GM21360 (cell line): Measurements from ENCODE around the gene TPK1.
A peak's percentile ranks its signal among the peaks of the same experiment; 100 is the strongest.
"Not testable (repeated sequence)": the region's sequence is repeated elsewhere in the genome, so short reads cannot be mapped to it uniquely, and the experiment has no call there.

Experiments
- ATAC-seq: cut with Tn5 transposase; IDR thresholded peaks from one replicate; pipeline ENCODE4 v1.9.1; 2021; ENCODE audit warnings: mild to moderate bottlenecking, moderate library complexity; ENCODE audit not compliant: unreplicated experiment

TPK1 gene

GRCh38 chr7:144780071-144780608, 55.7 kb downstream of the TPK1 start:
- no peak for ATAC-seq

DNA sequence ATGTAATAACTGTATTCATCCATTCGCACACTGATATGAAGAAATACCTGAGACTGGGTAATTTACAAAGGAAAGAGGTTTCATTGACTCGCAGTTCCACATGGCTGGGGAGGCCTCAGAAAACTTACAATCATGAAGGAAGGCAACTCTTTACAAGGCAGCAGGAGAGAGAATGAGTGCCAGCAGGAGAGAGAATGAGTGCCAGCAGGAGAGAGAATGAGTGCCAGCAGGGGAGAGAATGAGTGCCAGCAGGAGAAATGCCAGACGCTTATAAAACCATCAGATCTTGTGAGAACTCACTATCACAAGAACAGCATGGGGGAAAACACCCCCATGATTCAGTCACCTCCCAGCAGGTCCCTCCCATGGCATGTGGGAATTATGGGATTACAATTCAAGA, 58.0 kb downstream of the TPK1 start:
- not testable (repeated sequence) for ATAC-seq

GRCh38 chr7:144777005-144777839, 58.6 kb downstream of the TPK1 start:
- no peak for ATAC-seq

DNA sequence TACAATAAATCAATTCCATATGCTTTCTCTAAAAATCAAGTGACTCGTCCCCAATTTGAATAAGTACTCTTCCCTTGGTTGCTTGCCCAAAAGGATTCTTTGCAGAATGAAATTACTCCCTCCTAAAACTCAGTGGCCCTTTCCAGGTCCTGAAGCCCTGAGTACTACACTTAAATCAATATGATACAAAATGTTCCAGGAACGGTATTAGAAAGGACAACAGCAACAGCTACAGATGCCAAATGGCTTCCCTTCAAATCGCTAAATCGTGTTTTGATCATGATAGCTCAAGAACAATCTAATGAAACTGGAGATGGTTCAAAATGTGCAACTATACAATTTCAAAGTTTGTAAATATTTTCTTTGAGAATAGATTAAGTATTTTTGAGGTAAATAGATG, 59.4 kb downstream of the TPK1 start:
- ATAC-seq, result no peak

DNA sequence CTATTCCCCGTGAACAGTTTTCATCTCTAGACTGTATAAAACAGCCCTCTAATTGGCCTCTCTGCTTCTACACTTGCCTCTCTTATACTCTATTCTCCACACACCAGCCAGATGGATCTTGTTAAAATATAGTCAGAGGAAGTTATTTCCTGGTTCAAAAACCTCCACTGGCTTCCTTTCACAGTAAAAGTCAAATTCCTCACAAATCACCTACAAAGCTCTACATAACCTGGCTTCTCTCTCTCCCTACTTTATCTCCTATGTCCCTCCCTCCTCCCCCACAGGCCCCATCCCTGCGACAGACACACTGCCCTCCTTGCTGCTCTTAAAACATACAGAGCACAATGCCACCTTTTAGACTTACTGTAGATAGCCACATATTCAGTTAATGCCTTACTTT, 60.1 kb downstream of the TPK1 start:
- no peak for ATAC-seq

DNA sequence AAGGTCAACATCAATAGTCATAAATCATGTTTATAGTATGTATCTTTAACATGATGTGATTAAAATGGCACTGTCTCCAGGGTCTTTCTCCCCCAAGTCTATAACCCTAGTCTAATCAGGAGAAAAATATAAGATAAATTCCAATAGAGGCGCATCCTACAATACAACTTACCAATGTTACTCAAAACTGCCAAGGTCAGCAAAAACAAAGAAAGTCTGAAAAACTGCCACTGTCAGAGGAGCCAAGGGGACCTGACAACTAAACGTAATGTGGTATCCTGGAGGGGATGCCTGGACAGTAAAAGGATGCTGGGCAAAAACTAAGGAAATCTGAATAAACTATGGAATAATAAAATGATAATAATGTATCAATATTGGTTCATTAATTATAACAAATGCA, 63.9 kb downstream of the TPK1 start:
- ATAC-seq, result no peak

GRCh38 chr7:144771174-144771573, 64.7 kb downstream of the TPK1 start:
- no peak for ATAC-seq

GRCh38 chr7:144769352-144769751, 66.5 kb downstream of the TPK1 start:
- no peak for ATAC-seq

DNA sequence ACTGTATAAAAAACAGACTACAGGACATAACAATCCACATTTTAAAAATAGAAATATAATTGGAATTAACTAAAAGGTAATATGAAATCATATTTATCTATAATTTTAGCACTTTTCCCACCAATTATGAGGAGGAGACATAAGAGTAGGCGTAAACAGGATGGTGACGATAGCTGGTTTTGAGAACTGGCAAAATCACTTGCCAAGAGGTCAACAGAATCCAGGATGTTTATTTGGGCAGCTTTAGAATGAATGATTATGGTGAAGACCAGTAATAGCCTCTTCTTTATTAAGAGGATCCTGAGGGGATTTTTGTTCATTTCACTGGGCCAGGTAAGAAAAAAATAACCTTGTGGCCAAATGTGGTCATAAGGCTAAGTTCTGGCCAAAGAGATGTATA, 67.2 kb downstream of the TPK1 start:
- ATAC-seq, result no peak

- ATAC-seq, result no peak
Measured at GRCh38 chr7:144763291-144763690, 72.6 kb downstream of the TPK1 start.

GRCh38 chr7:144762853-144763252, 73.0 kb downstream of the TPK1 start:
- ATAC-seq, result no peak

- no peak for ATAC-seq
Measured at GRCh38 chr7:144761493-144761892, 74.4 kb downstream of the TPK1 start.

DNA sequence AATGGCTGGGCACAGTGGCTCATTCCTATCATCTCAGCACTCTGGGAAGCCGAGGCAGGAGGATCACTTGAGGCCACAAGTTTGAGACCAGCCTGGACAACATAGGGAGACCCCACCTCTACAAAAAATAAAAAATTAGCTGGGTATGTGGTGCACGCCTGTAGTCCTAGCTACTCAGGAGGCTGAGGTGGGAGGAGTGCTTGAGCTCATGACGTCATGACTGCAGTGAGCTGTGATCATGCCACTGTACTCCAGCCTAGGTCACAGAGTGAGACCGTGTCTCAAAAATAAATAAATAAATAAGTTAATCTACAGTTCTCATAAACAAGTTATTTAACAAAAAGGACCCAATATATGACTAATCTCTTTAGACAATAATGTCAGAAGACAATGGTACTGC, 76.2 kb downstream of the TPK1 start:
- ATAC-seq, result no peak

GRCh38 chr7:144747936-144748335, 87.9 kb downstream of the TPK1 start:
- ATAC-seq, result no peak

DNA sequence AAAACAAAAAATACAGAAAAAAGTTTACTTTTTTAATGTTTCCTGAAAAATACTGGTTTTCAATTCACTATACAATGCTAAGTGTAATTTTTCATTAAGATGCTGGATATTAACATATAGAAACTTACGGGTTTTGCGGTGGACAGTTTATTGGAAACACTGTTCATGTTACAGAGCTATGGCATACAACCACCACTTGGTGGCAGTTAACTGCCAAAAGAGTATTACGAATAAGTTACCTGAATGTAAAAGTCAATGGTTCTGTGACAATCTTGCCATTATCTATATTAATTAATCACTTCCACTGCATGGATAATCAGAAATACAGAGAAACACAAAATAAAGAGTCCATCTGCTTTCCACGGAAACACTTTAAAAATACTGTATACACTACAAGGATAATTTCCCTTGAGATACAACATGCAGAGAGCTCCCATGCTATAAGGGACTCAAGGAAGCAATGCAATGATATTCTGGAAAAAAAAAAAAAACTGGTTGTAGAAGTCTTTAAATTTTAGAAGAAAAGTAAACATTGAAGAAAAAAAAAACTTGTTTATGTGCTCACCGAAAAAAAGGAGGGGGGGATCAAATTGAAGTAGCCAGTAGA, 97.0 kb downstream of the TPK1 start:
- peak; percentile 89 for ATAC-seq

DNA sequence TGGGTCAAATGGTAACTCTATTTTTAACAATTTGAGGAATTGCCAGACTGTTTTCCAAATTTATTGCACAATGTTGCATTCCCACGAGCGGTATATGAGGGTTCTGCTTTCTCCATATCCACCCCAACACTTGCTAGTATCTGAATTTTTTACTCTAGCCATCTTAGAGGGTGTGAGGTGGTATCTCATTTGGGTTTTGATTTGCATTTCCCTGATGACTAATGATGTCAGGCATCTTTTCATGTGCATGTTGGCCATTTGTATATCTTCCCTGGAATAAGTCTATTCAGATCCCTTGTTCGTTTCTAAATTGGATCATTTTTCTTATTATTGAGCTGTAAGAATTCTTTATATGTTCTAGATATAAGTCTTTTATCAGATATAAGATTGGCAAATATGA, 97.7 kb downstream of the TPK1 start:
- no peak for ATAC-seq

DNA sequence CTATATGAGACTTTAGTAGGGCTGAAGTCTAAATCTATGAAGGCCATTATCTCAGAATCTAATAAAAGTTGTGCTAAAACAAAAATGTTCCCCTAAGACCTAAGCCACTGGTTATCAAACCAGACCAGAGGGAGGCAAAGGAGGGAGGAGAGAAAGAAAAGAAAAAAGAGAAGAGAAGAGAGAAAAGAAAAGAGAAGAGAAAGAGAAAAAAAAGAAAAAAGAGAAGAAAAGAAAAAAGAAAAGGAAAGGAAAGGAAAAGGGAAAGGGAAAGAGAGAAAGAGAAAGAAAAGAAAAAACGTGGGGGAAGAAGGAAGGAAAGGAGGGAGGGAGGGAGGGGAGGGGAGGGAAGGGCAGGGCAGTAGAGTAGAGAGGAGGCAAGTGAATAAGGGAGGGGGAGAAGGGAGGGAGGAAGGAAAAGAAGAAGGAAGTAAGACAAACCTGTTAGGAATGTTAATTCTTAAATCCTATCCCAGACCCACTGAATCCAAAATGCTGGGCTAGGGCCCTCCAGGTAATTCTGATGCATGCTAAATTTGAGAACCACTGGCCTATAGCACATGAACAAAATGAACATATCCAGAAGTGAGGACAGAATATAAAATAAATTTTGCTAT, 98.9 kb downstream of the TPK1 start:
- no peak for ATAC-seq

- no peak for ATAC-seq
Measured at GRCh38 chr7:144735505-144736276, 100.2 kb downstream of the TPK1 start.

DNA sequence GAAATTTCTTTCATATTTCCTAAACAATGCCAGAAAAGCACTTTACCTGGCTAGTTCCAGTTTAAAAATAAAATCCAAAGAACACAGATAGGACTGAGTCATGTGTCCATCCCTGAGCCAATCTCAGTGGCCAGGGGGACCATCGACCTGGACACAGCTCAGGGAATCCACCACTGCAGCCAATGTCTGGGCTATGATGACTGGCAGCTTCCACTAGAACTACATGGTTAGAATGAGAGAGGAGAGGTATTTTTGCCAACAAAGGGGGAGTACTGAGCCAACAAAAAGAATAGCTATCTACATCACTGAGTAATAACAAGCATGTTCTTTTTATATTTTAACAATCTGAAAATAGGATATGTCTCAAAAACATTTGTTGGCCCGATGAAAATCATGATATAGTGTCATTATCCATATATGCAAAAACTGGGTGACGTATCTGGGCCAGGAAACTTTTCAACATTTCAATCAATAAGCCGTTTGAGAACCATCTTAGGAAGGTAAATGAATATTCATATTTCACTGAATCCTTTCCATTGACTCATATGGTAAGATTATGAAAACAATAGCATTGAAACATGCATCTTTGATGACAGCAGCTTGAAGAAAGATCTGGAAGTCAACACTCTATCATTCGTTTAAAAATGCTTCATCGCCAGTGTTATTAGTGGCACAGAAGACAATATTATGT, 104.0 kb downstream of the TPK1 start:
- no peak for ATAC-seq

DNA sequence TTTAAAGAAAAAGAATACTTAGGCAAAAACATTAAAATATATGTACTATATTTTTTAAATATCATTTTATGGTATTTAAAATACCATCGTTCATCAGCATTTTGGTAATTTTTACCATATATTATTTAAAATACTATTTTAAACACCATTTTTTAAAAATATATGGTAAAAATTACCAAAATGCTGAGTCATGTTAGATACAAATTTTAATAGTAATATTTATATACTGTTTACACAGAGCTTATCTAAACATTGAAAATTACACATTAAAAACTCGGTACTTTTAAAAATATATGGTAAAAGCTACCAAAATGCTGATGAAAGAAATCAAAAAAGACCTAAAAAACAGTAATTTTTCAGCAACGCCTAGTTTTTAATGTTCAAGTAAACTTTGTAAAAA, 105.6 kb downstream of the TPK1 start:
- no peak for ATAC-seq

GRCh38 chr7:144729226-144729625, 106.6 kb downstream of the TPK1 start:
- no peak for ATAC-seq
